ENCODE data around the gene PCAT6. TPM values are rescaled to one million over a fixed set of nuclear protein-coding genes. Genes with fewer than 3 reads are reported as not detected.

PCAT6 gene
- total RNA-seq = 0.86 TPM in 1 of 2 replicates, not detected in the other

DNA sequence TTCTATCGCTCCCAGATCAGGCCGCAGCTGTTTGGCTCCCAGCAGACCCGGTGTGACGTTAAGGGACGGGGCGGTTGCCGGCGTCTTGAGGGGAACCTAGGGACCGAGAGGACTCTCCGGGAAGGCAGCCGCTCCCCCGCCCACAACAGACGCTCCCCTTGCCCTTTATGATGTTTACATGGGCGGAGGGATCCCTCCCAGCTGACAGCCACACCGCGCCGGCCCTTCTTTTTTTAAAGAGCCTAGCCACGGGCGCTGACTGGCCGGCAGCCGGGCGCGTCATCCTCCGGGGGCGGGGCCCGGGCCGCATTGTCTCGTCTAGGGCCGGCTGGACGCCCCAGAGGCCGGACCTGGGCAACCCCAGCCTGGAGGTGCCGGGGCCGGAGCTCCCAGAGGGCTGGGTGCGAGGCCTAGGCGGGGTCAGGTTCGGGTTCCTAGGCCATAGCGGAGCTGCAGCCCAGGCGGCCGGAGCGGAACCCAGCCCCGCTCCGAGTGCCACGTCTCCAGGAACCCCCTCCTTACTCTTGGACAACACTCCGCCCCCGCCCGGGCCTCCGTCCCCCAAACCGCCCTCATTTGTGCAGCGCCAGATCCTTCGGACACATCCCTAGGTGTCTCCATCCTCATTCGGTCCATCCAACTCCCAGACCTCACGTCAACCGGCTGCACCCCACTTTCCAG is at the start of gene PCAT6:
Gene PCAT6 (plus strand): TSS at position 340 of the 681 bp plus-strand sequence.

DNA sequence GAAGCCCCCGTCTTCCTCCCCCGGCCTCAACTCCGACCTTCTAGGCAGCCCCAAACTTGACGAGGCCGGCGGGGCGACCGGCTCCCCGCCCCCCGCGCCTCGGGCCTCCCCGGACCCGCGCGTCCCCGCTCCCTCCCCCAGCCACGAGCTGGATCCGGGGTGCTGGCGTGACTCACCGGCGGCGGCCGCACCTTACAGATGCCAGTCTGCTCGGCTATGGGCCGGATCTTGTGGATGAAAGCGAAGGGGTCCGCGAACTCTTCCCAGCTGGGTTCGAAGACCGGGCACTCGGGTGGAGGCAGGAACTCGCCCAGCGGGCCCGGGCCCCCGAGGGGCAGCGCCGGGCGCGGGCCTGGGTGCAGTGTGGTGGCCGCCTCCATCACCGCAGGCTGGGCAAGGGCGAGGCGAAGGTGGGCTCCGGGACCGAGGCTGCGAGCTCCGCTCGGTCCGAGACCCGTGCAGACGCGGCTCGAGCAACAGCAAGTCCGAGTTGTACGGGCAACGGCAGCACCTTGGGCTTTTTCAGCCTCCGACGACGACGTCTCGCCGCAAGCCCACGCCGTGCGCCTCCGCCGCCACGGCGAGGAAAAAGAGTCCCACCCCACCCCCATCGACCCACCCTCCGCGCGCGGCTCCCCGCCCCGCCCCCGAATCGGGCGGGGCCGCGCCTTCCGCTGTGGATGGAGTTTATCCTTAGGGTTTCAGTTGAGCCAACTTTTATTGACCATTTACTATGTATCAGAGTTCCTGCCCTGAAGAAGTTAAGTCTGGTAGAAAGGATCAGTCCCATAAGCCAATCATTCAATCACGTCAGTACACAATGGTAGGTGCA is 2.6 kb upstream of the PCAT6 start, which contains the start of gene KDM5B:
Gene KDM5B (minus strand): TSS at position 496 of the 832 bp plus-strand sequence. CDS start 116 bp downstream, at position 380.

Small RNAs within 50 kb of the gene (small RNA-seq; reads per million reads assigned to genes)
- gene AC098934.3 (ENCODE audit: low replicate concordance) = not detected

Other genes starting within 250 kb of the PCAT6 start
- not detected in 2 replicates for gene SYT2, start 100.5 kb upstream of the PCAT6 start, total RNA-seq
- gene KDM5B, start 2.5 kb upstream of the PCAT6 start, total RNA-seq = 91.0 and 101 TPM in 2 replicates
- gene RABIF, start 78.2 kb downstream of the PCAT6 start, total RNA-seq = 4.2 and 9.0 TPM in 2 replicates
- 25.6 and 26.6 TPM in 2 replicates for gene KLHL12, start 116.3 kb downstream of the PCAT6 start, total RNA-seq
- 139 and 140 TPM in 2 replicates for gene ADIPOR1, start 147.4 kb downstream of the PCAT6 start, total RNA-seq
- gene CYB5R1, start 156.3 kb downstream of the PCAT6 start, total RNA-seq = 39.5 and 40.7 TPM in 2 replicates
- gene TMEM183A, start 196.4 kb downstream of the PCAT6 start, total RNA-seq = 106 and 110 TPM in 2 replicates
- gene PPFIA4, start 215.5 kb downstream of the PCAT6 start, total RNA-seq = 0.14 and 0.66 TPM in 2 replicates